Colon (tissue), 2 donors: ENCODE results near the gene LHX1.

ENCODE experiments used
- FAIRE-seq: peaks from 2 replicates; lab custom pipeline; 2012; peaks lifted over from hg19 to GRCh38; lab: Jason Lieb, UNC
- donor health status: control.
- donor health status: control.

The LHX1 gene

DNA sequence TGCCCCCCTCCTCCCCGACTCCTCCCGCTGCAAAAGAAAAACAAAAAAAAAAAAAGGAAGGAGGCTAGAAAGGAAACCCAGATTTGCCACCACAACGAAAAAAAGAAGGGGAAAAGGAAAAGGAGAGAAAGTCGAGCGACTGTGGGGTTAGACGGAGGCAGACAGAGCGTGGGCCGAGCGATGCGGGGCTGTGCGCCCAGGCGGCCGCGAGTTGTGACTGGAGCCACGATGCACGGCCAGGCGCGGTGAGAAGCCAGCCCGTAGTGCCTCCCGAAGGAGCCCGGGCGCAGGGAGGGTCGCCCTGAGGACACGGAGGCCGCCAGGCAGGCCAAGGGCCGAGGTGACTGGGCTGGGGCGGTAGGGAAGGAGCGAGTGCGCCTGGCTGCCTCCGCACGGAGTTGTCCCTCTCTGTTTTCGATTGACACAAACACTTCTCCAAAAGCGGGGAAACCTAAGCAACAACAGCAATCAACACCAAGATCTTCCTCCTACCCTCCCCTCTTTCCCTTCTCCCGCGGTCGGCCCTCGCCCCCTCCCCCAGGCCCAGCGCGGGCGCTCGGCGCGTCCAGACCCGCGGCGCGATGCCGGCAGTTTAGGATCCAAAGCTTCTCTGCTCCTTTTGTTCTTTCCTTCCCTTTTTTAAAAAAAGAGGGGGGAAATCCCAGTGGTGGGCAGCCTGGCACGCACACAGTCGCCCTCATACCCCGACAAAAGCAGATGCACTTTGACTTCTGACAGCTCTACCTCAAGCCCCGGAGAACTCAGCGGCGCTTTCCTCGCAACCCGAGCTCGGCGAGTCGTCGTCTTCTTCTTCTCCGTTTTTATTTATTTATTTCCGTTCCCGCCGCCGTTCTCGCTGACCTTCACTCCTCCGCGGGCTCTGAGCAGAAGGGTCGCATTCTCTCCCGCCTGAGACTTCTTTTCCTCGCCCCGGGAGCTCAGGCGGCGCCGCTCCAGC, at the start of gene LHX1:
LHX1 (plus strand) TSS at position 475 of the 958 bp plus-strand sequence. CDS start 723 bp downstream, outside the sequence.
- FAIRE-seq: no peak

DNA sequence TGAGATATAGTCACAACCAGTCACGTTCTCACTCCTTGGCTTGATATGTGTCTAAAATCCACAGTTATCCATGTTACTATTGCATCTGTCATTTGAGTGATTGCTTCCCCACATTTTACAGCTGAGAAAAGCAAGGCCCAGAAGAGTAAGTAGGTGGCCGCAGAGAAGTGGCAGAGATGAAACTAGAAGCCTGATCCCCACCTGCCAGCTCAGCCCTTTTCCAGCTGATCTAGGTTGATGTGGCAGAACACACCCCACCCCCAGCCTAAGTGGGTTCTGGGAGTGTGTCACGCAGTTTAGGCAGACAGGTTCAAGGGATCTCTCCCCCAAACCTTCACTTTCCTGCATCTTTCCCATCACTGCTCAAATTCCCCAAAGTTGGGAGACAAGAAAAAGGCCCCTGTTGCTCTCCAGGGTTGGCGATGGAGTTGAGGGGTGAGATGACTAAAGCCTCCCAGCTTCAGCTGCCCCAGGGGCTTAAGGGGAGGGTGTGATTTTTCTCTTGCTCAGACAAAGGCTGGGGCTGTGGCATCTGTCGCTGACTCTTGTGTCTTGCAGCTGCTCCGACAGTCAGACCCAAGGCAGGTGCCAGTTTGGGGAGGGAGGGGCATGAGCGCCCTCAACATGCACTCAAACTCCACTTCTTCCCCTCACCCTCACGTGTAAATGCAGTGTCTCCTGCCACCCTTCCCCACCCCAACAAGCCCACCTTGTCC, 48.9 kb upstream of the LHX1 start:
- FAIRE-seq: no peak

DNA sequence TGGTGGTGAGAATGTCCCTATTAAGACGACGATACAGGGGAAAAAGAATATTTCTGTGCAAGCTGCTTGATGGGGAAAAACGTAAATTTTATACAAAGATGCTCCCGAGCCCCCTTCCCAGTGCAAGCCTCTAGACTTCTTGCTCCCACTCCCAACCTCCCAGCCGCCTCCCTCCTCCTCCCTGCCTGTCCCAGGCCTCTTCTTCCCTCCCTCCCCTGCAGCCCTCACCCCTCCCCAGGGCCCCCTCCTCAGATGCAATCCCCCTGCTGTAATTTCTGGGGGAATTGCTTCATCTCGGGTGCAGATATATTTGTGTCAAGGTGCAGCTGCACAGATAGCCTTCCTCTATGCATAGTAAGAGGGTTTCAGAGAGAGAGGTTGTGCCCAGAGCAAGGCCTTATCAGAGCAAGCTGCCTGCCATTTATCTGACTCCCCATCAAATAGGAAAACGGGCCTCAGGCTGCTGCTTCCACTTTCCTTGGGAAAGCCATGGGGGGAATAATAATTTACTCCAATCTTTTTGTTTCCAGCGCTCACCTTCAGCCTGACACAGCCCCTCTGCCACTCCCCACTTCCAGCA, 47.4 kb upstream of the LHX1 start:
- no peak for FAIRE-seq

DNA sequence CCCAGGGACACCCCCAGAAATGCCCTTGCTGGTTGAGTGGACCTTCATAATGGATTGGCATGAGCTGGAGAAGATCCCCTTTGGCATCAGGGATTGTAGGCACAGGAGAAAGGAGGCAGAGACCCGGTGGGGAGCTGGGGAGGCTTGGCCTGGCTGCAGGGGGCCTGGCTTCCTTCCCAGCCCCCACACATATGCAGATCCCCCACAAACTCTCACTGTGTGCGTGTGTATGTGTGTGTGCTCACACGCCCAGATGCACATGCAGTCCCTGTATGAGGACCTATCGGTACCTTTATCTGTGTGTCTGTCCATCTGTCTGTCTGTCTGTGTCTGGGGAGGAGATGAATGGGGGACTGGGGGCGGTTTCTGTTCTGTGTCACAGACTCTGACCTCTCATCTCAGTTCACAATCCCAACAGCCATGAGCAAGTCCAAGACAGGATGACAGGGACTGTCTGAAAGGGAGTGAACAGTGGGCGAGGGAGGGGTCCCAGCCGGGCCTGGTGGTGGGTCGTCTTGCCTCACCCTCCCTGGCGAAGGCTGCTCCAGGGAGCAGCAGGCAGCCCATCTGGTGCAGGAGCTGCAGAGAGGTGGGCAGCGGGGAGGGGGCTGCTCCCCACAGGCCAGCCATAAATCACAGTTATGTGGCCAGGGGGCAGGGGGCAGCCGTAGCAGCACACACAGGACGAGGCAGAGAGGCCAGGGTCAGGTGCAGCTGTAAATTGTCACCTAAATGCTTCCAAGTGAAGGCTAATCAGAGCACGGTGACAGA, 46.7 kb upstream of the LHX1 start:
- FAIRE-seq: no peak

DNA sequence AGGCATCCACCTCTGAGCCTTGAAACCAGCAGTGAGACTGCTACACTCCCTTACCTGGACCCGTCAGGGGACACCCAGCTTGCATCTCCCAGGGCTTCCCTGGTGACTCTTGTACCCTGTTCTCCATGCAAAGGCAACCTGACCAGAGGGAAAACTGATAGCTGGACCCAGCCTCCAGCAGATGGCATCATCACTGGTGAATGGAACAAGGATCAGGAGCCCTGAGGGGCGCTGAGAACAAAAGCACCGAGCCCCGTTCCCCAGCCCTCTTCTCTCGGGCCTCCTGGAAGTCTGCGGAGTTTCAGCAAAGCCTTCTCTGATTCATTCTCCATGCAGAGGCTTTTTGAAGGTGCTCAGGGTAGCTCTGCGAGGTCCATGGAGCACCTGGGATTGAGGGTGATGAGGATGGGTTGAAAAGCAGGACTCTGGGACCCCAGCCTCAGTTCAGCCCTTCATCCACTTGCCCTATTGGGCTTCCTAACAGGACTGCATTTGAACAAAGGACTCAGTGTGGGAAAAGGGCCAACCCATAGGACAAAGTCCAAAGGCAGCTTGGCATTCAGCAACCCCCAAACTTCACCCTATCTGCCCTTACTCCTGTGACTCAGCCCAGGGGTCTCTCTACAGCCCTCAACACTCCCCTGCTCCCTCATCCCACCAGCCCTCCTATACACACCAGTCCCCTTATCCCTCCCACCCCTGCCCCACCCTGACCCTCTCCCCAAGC, 45.0 kb upstream of the LHX1 start:
- FAIRE-seq: no peak

DNA sequence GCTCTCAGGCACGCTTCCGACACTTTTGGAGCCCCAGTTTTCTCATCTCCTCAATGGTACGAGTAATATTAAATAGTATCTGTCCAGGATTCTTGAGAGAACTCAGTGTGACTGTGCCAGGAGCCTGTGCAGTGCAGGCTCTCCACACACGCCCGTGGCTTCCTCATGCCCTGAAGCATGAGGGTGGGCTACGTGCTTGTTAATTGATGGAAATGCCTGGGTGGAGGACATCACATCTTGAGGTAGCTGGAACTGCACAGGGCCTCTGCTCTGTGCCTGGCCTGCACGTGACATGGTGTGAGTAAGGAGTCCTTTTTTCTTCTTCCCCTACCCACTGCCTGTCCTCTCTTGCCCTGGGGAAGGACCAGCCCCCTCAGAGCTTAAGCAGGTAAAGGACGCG, 43.1 kb upstream of the LHX1 start:
- no peak for FAIRE-seq

DNA sequence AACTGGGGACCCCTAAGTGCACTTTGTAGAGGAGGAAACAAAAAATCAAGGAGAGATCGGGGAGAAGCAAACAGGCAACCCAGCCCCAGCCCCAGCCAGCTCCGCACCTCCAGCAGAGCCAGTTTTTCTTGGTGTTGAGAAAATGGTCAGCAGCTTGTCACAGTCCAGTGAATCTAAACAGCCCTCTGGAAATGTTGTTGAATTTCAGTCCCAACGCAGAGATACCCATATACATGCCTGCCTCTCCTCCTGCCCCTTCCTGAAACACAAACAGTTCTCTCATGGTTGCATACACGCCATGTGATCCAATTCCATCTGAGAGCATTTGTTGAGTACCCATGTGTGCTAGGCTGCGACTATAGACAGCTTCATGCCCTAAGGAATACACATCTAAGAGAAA, 42.4 kb upstream of the LHX1 start:
- FAIRE-seq: no peak

DNA sequence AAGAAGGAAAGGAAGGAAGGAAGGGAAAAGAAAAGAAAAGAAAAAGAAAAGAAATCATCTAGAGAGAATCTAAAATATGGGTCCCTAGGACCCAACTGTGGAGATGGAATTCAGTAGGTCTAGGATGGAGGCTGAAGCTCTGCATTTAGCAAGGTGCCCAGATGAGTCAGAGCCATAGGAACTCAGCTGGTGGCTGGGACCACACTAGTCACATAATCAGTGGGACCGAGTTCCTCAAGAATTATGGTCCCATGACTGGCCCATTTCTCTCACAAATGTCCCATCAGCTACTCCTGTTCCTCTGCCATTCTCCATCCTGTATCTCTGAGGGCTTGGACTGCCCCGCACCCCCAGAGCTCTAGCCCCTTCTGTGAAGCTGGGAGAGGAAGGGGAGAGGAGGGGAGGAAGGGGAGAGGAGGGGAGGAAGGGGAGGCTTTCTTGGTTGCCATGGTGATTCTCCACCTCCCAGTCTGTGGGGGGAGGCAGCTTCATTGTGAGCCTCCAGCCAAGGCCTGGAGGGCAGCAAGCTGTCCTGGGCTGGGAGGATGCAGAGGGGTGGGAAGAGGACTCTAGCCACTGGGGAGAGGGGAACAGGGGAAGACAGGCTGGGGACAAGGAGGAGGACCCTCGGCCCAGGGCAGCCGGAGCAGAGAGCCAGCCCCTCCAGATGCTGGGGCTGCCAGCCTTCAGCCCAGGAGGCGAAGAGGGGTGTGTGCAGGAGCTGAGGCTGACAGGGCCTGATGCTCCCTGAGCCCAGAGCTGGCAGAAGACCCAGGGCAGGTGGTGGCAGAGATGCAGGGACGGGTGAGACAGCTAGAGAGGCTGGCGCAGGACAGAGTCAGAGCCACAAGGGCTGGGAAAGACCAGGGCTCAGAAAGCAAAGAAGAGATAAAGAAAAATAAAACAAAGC, 37.8 kb upstream of the LHX1 start:
- no peak for FAIRE-seq

DNA sequence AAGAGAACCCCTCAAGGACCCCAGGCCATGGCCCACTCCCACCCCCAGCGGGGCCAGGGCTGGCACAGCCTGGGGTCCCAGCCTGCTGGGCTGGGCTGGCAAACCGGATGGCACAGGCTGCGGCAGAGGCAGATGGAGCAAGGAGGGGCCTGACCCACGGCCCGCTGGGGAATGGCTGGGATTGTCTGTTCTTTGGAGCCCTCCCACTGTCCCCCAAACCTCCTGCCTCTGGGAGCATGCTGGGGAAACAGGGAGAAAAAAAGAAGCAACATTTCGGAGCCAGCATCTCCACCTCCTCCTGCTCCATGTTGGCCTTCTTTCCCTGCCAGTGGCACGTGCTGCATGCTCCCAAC, 37.1 kb upstream of the LHX1 start:
- no peak for FAIRE-seq

DNA sequence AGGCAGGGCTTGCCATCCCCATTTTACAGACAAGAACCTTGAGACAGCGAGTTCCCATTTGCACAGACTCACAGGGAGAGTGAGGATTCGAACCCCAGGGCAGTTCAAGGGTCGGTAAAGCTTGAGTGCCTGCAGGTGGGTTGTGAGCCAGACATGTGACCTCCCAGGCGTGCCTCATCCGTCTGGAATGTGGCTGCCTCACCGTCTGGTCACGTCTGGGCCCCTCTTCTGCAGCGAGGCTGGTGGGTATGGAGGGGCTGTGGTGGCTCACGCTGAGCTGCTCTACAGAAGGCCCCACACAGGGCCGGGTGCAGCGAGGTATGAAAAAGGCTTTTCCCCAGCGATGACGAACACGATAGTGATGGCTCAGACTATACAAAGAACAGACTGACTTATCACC, 35.8 kb upstream of the LHX1 start:
- no peak for FAIRE-seq

DNA sequence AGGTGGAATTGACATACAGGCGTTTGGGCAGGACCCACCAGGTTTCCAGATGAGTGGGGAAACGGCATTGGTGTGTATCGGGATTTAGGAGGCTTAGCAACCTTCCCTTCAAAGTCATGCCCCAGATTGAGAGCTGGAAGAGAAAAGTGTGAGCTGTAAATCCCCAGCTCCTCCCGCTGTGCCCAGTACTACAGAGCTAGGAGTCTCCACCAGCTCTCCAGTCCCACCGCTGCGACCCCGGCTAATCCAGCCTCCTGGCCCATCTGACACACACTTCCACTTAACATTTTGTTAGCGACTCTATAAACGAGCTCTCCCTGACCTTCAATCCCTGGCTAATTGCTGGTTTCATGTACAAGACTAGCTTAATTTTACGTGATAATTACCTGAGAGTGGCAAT, 29.9 kb upstream of the LHX1 start:
- no peak for FAIRE-seq

DNA sequence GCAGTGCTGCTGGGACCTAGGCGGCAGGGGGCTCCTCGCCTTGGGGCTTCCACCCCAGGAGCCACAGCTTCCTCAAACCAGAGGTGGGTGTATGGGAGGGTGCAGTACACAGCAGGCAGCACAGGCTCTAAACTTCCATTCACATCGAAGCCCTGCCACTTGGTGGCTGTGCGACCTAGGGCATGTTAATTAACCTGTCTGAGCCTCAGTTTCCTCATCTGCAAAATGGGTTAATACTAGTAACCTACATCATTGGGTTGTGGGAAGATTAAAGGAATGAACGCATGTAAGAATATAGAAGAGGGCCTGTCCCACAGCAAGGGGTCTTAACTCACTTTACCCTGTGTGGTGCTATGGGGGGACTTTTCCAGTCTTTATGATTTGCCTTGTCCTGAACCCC, 26.8 kb upstream of the LHX1 start:
- FAIRE-seq: no peak

DNA sequence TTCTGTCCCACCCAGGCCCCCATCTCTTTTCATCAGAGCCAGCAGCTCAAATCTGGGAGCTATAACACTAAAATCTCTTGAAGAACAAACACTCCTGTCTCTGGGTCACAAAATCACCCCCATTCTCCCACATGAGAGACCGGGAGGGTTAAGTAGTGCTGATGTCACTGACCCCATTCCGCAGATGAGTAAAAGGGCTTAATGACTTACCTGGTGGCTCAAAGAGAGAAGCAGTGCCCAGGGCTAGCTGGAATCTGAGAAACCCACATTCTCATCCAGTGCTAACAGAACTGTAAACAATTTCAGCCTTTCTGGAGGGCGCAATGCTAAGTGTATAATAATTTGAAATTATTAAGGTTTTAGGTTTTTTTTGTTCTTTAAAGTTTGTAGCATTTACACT, 26.3 kb upstream of the LHX1 start:
- no peak for FAIRE-seq

DNA sequence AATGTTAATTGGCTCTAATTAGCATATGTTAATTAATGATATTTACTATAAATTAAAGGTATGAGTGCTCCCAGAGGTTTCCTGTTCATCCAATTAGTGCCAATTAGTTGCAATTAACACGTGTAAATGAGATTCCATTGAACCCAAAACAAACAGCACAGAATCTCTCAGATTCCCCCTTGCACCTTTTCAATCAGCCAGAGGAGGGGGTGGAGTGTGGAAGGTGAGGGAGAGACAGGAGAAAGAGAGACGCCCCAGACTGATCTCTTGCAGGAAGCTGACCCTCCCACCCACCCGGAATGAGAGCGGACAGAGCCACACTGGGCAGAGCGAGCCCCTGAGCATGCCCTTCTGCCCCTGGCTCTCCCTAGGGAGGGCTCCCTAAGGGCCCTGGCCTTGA, 24.1 kb upstream of the LHX1 start:
- no peak for FAIRE-seq

DNA sequence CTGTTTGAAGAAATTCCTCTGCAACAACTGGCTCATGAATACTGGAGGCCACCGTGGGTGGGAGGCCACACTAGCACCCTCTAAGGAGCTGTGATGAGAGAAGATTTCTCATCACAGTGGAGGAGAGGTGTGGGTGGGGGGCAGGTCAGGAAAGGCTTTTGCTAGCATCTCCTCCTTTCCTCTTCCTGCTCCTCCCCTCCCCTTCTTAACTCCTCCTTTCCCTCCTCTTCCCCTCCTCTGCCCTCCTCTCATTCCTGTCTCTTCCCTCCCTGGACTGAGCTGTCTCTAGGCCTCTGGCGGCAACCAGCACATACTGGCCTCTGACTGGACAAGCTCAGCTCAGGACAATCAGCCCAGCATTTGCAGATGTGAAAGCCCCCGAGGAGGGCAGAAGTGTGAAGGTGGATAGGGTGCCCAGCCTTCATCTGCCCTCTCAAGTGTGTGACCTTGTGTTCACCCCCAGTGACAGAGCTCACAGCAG, 19.0 kb upstream of the LHX1 start:
- no peak for FAIRE-seq

DNA sequence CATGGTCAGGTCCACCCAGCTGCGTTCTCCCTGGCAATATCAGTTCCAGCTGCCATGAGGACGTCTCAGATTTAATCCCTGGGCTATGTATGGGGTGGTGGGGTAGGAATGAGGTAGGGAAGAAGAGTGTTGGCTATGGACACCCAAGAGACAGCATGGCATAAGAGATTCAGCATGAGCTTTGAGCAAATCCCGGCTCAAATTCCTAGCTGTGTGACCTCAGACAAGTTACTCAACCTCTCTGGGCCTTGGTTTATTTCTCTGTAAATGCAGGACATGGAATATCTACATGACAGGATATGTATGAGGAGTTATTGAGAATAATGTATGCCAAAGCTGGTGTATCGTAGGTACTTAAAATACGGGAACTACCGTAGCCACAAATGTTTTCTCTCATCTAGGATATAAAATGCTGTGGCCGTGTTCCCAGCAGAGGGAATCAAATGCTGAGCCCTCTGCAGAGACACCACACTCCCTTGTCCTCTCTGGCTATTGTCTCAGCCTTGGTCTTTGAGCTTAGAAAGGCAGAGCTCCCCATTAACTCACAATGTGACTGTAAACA, 17.8 kb upstream of the LHX1 start:
- no peak for FAIRE-seq

DNA sequence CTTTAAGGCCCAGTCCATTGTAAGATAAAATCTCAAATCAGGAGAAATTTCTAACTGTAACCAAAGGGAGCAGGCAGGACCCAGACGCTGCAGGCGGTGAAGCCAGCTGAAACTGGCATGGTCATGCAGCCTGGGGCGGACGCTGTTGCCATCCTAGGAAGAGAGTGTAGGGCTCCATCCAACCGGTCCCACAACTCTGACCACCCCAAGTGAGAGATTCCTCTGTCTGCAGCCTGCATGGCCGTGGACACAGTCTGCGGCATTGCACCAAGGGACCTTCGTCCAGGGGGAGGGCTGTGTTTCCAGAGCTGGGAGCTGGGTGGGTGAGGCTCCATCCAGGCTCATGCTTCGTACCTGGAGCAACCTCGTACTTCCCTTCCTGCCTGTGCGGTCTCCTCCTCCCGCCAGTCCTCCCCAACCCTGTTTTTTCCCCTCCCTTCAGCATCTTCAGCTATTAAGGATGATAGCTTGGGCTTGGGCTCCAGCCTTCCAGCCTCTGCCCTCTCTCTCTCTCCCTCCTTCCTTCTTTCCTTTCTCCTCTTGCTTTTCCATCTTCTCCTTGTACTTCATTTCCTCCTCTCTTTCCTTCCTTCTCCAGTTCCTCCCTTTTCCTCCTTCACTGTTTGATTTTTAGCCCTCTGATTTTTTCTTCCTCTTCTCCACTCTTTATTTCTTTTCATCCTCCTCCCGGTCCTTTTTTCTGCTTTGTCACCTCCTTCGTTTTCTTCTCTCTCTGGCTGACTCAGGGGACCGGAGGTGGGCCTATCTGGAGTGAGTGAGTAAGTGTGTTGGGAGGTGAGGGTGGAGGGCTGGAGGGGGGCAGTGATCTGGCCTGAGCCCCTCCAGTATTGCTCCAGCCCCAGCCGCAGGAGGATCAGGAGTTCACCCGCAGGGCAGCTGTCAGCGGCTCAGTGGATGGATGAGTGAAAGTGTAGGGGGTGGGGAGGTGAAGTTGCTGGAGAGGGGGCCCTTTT, 17.0 kb upstream of the LHX1 start:
- no peak for FAIRE-seq

DNA sequence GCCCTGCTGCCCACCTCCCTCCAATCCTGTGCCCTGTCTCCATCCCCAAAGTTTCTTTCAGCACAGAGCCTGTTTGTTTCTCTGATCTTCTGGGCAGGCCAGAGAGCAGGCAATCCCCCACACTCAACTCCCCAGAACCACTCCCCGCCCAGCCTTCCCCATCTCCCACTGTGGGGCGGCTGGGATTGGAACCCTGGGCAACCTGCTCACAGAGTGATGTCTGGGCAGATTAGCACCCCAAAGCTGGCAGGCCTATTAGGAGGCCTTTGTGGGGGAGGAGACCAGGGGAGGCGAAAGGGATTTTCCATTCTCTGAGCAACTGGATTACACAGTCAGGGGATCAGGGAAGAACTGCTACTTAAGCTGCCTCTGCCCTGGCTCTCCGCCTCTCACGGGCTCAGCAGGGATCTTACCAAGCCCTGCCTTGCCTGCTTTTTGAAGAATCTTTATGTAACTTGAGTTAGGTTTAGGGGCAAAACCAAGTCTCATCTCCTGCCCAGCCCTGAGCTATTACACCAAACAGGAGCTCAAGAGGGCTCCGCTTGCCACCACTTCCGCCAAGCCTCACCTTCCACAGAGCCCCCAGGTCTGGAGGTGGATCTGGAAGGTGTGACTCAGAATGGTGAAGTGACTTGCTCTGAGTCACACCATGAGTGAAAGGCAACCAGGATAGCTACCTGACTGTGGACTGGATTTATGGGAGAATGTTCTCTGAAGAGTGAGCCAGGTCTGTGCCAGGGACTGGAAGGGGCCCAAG, 16.0 kb upstream of the LHX1 start:
- no peak for FAIRE-seq
